OCI-LY1 (cell line): ENCODE measurements around the gene LAYN.

Experiments
- CTCF ChIP-seq: fragments of 200-600 bp; sonication (generic), shearing (Covaris generic); IDR thresholded peaks from 2 replicates; pipeline ENCODE4 v1.5.1; 2017; ENCODE audit warnings: mild to moderate bottlenecking, antibody characterized with exemption, low read length, moderate library complexity, mixed read lengths
- EZH2 ChIP-seq: fragments of 200-600 bp; sonication (generic), shearing (Covaris generic); IDR thresholded peaks from 2 replicates; pipeline ENCODE4 v1.8.0; 2017; ENCODE audit warnings: borderline replicate concordance, mixed run types, mild to moderate bottlenecking, antibody characterized with exemption, low read length, moderate library complexity, mixed read lengths

- no peak for TF ChIP-seq CTCF
- TF ChIP-seq EZH2: no peak
Observed at GRCh38 chr11:111522426-111522825, 18.1 kb upstream of the LAYN start.
